Activated naive CD8-positive, alpha-beta T cell treated with anti-CD3 and anti-CD28 coated beads, Interleukin-2, amount 50 U/mL, for 24 hours (primary cell): ENCODE measurements around the gene MACROH2A1.
A peak's percentile ranks its signal among the peaks of the same experiment; 100 is the strongest.

Experiments used
- ATAC-seq: fragments of 150-1000 bp; cut with Tn5 transposase; one replicate; pipeline ENCODE4 v1.10.0; 2021
- DNase-seq: peaks from one replicate; pipeline ENCODE4 v3.0.0; 2021
- H3K27ac Mint-ChIP-seq: one replicate; pipeline ENCODE4 v1.8.0; 2021; ENCODE audit warnings: mild to moderate bottlenecking, mixed read lengths
- H3K27me3 Mint-ChIP-seq: one replicate; pipeline ENCODE4 v1.8.0; 2021; ENCODE audit warnings: mixed read lengths
- H3K36me3 Mint-ChIP-seq: one replicate; pipeline ENCODE4 v1.8.0; 2021; ENCODE audit warnings: low read depth, mixed read lengths
- H3K4me1 Mint-ChIP-seq: one replicate; pipeline ENCODE4 v1.8.0; 2021; ENCODE audit warnings: mixed read lengths
- H3K4me3 Mint-ChIP-seq: one replicate; pipeline ENCODE4 v1.8.0; 2021; ENCODE audit warnings: mild to moderate bottlenecking, moderate library complexity, mixed read lengths
- H3K9me3 Mint-ChIP-seq: one replicate; pipeline ENCODE4 v1.8.0; 2021; ENCODE audit warnings: mixed read lengths

Gene MACROH2A1

DNA sequence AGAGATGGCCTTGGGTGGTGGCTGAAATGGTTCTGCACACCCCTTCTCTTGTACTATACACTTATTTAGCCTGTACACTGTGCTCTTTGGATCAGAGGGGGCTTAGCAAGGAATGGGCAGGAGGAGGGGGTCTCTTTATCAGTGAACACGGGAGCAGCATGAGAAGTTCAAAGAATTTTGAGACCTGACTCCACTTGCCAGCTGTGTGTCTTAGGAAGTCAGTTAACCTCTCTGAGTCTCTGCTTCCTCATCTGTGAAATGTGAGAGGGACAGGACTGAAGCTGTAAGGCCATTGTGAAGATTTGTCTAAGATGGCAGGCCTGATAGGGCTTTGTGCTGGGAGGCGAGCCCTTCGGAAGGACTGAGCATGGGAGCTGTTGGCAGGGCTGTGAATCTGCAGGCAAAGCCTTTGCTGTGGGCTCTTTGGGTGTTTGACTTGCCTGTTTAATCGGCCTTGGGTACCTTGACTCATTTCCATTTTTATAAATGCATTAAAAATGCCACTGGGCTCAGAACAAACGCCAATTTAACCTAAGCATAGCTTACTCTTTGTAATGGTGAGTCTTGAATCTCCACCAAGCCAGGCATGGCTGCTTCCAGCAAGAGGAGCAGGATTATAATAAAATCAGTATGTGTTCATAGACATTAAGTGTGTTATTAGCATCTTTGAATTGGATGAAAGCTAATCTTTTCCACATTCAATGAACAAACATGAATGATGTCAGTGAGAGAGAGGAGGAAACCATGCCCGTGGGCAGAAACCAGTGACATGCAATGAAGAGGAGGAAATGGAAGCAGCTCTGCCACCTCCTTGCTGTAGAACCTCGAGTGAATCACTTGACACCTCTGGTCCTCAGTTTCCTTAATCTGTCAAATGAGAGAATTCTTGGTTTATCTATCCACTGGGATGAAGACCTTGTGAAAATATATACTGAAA, 89.4 kb downstream of the MACROH2A1 start:
- Mint-ChIP-seq H3K27me3 (peaks cover 3% of the 10 kb centered on the region), H3K4me3 (no peak overlapping the region), H3K27ac (no peak overlapping the region), H3K36me3 (no peaks in the 10 kb centered on the region), H3K9me3 (no peaks in the 10 kb centered on the region), H3K4me1 (peaks cover 21% of the 10 kb centered on the region)
- ATAC-seq (peak; percentile 33), DNase-seq (no peak)

DNA sequence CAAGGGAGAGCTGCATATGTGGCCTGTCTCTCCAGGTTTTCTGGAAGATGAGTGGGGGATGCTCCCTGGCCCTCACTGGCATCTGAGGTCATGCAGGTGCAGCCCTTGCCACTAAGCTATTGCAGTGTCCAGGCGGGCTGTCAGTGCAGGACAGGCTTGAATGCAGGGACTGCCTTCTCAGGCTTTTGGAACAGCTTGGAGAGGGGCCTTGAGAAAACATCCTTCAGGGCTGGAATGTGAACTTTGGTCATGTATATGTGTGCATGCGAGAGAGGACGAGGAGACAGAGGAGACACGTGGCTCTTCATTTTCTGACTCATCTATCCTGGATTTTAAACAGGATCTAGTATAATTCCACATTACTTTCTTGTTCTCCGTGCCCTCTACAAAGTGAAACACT, 90.3 kb downstream of the MACROH2A1 start:
- Mint-ChIP-seq H3K27ac (no peak overlapping the region), H3K27me3 (peaks cover 3% of the 10 kb centered on the region), H3K36me3 (no peaks in the 10 kb centered on the region), H3K9me3 (no peaks in the 10 kb centered on the region), H3K4me3 (no peak overlapping the region), H3K4me1 (peaks cover 21% of the 10 kb centered on the region)
- DNase-seq: no peak
- ATAC-seq: no peak

DNA sequence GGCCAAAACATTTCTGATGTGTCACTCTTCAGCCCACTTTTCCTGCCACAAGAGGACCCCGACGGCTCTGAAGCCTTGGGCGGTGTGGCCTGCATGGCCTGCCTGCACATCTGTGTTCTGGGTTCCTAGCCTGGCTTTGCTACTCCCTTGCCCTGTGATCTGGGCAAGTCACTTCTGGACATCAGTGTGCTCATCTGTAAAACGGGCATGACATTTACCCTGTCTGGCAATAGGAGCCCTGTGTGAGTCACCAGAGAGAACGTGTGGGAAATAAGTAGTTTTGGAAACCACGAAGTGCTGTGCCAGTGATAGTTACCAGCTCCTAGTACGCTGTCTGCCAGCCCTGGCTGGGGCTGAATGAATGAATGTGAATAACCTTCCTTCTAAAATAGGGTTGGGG, 90.8 kb downstream of the MACROH2A1 start:
- DNase-seq (no peak), ATAC-seq (peak; percentile 57)
- no peaks in the 10 kb centered on the region for H3K9me3 Mint-ChIP-seq
- peaks cover 16% of the 10 kb centered on the region for H3K4me1 Mint-ChIP-seq
- no peak overlapping the region for H3K4me3 Mint-ChIP-seq
- H3K27me3 Mint-ChIP-seq: peaks cover 3% of the 10 kb centered on the region
- no peaks in the 10 kb centered on the region for H3K36me3 Mint-ChIP-seq
- no peak overlapping the region for H3K27ac Mint-ChIP-seq

DNA sequence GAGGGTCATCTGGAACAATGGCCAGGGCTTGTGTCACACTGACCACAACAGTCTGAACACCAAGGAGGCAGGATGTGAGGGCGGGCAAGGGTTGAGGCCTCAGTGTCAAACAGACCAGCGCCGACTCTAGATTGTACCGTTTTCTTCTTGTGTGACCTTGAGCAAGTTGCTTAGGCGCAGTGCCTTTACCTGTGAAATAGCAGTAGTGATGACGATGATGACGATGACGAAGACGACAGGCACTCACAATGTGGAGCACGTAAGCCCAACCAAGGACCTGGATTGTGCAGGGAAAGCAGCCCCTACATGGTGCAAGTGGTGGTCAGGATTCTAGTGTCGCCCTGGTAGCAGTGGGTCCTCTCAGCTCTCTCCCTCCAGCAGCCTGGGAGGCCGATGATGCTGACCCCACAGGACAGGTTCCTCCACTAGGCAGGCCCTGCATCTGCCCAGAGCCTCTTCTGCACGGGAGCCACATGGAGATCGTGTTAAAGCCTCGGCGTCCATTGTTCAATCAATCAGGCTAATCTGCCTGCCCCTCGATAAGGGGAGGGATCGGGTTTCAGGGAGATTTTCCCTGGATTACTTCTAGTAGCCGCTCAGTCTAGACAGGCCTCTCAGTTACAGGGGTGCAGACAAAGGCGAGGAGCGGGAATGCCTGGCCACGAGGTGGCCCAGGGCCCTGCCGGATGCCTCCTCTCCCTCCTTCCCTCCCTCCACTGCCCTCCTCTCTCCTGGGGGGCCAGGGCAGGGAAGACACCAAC, 91.7 kb downstream of the MACROH2A1 start:
- no peak overlapping the region for H3K27ac Mint-ChIP-seq
- H3K36me3 Mint-ChIP-seq: no peaks in the 10 kb centered on the region
- H3K9me3 Mint-ChIP-seq: no peaks in the 10 kb centered on the region
- no peak for DNase-seq
- no peak for ATAC-seq
- no peak overlapping the region for H3K4me3 Mint-ChIP-seq
- H3K27me3 Mint-ChIP-seq: peaks cover 3% of the 10 kb centered on the region
- H3K4me1 Mint-ChIP-seq: peaks cover 15% of the 10 kb centered on the region

DNA sequence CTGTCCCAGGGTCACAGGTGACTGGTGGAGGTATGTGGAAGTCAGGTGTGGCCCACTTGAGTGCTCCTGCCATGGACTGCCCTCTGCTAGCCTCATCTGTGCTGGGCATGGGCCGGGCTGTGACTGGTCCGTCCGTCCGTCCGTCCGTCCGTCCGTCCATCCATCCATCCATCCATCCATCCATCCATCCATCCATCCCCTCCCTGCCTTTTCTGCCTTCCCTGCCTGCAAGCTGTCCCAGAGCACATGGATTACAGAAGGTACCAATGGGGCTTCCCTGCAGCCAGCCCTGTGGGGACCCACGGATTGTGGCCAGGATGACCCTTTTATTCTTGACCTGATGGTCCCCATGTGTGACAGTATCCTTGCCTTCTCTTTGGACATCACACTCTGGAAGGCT, 92.5 kb downstream of the MACROH2A1 start:
- ATAC-seq (no peak), DNase-seq (no peak)
- peaks cover 15% of the 10 kb centered on the region for H3K4me1 Mint-ChIP-seq
- peaks cover 3% of the 10 kb centered on the region for H3K27me3 Mint-ChIP-seq
- no peaks in the 10 kb centered on the region for H3K9me3 Mint-ChIP-seq
- no peak overlapping the region for H3K4me3 Mint-ChIP-seq
- H3K36me3 Mint-ChIP-seq: no peaks in the 10 kb centered on the region
- no peak overlapping the region for H3K27ac Mint-ChIP-seq

DNA sequence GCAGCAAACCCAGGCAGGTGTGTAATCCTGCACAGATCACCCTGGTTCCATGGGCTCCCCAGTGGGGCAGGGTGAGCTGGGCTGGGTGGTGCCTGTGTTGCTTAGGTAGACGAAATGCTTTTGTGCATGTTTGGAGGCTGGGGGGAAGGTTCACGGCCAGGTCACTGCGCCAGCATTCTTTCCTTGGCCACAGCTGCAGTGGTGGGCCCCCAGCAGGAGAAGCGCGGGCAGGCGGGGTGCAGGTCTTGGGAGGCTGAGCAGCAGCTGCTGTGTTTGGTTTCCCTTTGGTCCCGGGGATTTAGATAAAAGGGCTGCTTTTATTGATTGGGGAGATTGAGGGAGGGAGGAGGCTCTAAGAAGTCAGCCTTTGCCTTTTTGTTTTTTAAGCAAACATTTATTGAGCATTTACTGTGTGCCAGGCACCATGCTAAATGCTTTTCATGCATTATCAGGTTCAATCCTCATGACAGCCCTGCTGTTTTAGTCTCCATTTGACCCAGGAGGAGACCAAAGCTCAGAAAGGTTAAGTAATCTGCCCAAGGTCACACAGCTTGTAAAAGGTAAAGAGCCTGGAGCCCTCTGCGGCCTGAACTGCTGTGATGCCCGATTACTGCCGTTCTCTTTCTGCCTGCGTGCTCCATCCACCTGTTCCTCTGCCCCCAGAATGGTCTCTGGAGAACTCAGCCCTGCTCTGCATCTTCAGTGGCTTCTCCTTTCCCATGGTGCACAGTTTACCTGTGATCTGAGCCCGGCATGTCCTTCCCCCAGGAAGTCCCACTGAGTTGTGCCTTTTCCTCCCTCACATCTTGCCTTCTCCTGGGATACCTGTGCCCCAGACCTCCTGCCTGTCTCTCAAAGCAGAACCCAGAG, 94.4 kb downstream of the MACROH2A1 start:
- no peaks in the 10 kb centered on the region for H3K9me3 Mint-ChIP-seq
- no peak for ATAC-seq
- H3K4me3 Mint-ChIP-seq: no peak overlapping the region
- H3K4me1 Mint-ChIP-seq: peaks cover 3% of the 10 kb centered on the region
- no peak overlapping the region for H3K27ac Mint-ChIP-seq
- DNase-seq: no peak
- no peaks in the 10 kb centered on the region for H3K36me3 Mint-ChIP-seq
- H3K27me3 Mint-ChIP-seq: peaks cover 8% of the 10 kb centered on the region

DNA sequence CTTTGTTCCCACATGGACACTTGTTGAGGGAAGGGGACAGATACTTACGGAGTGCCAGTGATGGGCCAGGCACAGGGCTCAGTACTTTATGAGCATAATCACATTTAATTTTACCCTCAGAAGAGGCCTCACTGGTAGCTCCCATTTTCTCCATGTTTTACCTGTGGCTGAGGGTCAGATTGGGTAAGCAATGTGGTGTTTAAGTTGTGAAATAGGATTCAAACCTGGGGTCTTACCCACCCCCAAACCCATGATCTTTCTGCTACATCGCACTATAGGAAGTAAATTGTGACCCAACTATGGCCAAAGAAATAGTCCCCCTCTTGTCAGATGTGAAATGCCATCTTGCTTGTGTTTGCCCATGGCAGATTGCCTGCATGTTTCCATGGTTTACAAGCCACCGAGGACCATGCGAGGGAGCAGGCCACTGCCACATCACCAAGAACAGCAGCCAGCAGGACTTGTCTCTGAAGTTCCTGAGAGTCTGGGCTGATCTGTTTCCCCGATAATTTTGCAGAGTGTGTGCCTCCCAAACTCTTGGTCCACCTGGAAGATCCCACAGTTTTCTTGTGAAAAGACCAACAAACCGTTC, 95.4 kb downstream of the MACROH2A1 start:
- Mint-ChIP-seq H3K27me3 (peaks cover 5% of the 10 kb centered on the region), H3K9me3 (no peaks in the 10 kb centered on the region), H3K27ac (no peak overlapping the region), H3K4me3 (no peak overlapping the region), H3K36me3 (no peaks in the 10 kb centered on the region), H3K4me1 (peaks cover 2% of the 10 kb centered on the region)
- DNase-seq (no peak), ATAC-seq (no peak)

DNA sequence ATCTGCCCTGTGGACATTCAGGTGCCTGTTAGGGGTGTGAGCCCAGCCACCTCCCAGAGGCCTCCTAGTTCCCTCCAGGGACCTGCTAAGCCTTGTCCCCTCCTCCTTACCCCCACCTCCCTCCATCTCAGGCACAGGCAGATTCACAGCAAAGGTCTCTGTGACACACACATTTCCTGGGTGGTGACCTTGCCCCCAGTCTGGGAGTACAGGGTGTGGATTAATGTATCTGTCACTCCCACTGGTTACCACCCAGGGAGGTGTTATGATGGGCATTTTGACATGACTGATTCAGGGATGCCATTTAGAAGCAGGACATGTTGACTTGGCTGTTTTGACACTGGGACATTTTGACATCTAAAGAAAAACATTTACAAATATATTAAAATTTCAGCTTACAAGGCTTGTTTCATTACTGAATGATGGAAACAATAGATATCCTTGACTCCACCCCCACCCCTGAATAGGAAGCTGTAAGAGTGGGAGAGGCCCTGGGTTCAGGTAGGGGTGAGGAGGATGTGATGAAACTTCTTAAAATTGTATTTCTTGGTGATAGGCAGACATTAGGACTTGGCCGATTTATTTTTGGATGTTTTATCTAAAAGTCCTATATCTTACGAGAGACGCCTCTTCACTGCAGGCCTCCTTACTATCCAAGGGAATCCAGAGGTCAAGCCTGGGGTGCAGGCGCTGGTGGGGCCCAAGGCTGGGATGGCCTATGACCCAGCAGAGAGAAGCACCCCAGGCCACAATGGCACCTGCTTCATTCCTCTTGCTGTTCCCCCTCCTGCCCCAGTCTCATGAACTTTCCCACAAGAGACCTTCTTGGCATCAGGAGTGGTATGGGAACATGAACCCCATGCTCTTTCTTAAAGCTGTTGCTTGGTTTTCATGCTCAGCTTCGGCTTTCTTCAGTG, 101.9 kb downstream of the MACROH2A1 start:
- H3K27ac Mint-ChIP-seq: no peak overlapping the region
- H3K4me1 Mint-ChIP-seq: no peaks in the 10 kb centered on the region
- H3K27me3 Mint-ChIP-seq: peaks cover 27% of the 10 kb centered on the region
- no peaks in the 10 kb centered on the region for H3K9me3 Mint-ChIP-seq
- H3K36me3 Mint-ChIP-seq: no peaks in the 10 kb centered on the region
- ATAC-seq (peak; percentile 28), DNase-seq (no peak)
- H3K4me3 Mint-ChIP-seq: no peak overlapping the region

DNA sequence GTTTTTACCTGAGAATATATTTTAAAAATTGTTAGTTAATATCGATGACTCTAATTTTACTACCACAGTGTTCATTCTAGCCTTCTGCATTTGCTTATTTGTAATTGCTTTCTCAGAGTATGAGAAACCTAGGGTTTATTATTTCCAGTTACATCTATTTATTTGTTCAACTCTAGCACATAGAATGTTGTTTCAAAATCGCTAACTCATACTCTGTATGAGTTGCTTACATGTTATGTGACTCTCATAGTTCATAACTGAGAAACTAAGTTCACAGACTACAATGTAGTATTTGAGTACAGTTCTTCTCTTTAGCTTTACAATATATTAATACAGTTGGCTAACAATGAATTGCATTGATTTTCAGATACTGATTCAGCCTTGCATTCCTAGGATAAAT, 103.2 kb downstream of the MACROH2A1 start:
- no peak overlapping the region for H3K27ac Mint-ChIP-seq
- peaks cover 30% of the 10 kb centered on the region for H3K27me3 Mint-ChIP-seq
- no peak for DNase-seq
- H3K9me3 Mint-ChIP-seq: no peaks in the 10 kb centered on the region
- no peaks in the 10 kb centered on the region for H3K4me1 Mint-ChIP-seq
- no peak for ATAC-seq
- no peaks in the 10 kb centered on the region for H3K36me3 Mint-ChIP-seq
- H3K4me3 Mint-ChIP-seq: no peak overlapping the region

DNA sequence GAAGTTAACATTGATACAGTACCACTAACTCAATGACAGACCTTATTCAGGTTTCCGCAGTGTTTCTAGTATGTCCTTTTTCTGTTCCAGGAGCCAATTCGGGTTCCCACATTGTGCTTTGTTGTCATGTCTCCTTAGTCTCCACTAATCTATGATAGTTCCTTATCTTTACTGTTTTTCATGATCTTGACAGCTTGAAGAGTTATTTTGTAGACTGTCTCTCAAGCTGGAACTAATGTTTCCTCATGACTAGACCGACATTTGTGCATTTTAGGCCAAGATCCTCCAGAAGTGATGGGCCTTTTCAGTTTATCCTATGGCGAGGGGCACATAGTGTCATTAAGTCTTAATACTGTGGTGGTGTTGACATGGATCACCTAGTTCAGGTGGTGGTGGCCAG, 104.2 kb downstream of the MACROH2A1 start:
- peaks cover 28% of the 10 kb centered on the region for H3K27me3 Mint-ChIP-seq
- H3K27ac Mint-ChIP-seq: no peak overlapping the region
- no peak overlapping the region for H3K4me3 Mint-ChIP-seq
- ATAC-seq (no peak), DNase-seq (no peak)
- no peaks in the 10 kb centered on the region for H3K4me1 Mint-ChIP-seq
- H3K36me3 Mint-ChIP-seq: no peaks in the 10 kb centered on the region
- H3K9me3 Mint-ChIP-seq: no peaks in the 10 kb centered on the region

DNA sequence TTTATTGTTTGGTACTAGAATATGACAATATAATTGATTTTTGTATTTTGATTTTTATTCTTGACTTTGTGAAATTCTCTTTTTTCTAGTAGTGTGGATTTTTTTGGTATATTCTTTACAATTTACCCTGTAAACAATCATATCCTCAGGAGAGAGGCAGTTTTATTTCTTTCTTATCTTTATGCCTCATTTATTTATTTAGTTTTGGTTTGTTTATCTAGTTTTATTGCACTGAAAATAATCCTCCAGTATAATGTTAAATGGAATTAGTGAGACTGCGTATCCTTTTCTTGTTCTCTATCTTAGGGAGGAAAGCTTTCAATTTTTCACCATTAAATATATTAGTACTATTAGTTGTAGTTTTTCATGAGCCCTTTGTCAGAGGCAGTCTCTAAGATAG, 109.4 kb downstream of the MACROH2A1 start:
- H3K36me3 Mint-ChIP-seq: no peaks in the 10 kb centered on the region
- no peaks in the 10 kb centered on the region for H3K4me1 Mint-ChIP-seq
- peaks cover 31% of the 10 kb centered on the region for H3K27me3 Mint-ChIP-seq
- DNase-seq (no peak), ATAC-seq (no peak)
- peaks cover 5% of the 10 kb centered on the region for H3K9me3 Mint-ChIP-seq
- H3K27ac Mint-ChIP-seq: no peak overlapping the region
- H3K4me3 Mint-ChIP-seq: no peak overlapping the region

DNA sequence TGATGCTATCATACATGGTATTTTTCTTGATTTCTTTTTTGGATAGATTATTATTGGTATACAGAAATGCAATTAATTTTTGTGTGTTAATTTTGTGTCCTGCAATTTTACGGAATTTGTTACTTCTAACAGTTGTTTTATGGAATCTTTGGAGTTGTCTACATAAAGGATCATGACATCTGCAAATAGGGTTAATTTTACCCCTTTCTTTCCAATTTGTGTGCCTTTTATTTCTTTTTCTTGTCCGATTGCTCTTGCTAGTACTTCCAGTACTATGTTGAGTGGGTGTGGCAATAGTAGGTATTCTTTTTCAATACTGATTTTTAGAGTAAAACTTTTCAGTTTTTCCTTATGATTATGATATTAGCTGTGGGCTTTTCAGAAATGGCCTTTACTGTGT, 111.5 kb downstream of the MACROH2A1 start:
- Mint-ChIP-seq H3K9me3 (peaks cover 5% of the 10 kb centered on the region), H3K27ac (no peak overlapping the region), H3K4me3 (no peak overlapping the region), H3K36me3 (no peaks in the 10 kb centered on the region), H3K4me1 (no peaks in the 10 kb centered on the region), H3K27me3 (peaks cover 32% of the 10 kb centered on the region)
- DNase-seq (no peak), ATAC-seq (no peak)
